ENCODE results near the gene RHPN2. TPM values are rescaled to one million over a fixed set of nuclear protein-coding genes. Genes with fewer than 3 reads are reported as not detected.
A peak's percentile ranks its signal among the peaks of the same experiment; 100 is the strongest.

The RHPN2 gene
- total and polyA plus RNA-seq, 2 donors from 2014 or later, result 13.5 to 50.3 TPM

- Histone ChIP-seq H3K9ac (ENCODE audit: low read length in 3 of 3) (no peak overlapping the region), H3K27ac (ENCODE audit: low read depth in 2 of 2, low read length in 2 of 2) (no peak overlapping the region), H3K4me3 (ENCODE audit: low read length in 3 of 3) (no peak overlapping the region), H3K9me3 (ENCODE audit: control insufficient read depth in 2 of 3, insufficient read depth in 1 of 3, low read length in 3 of 3) (no peaks in the 10 kb centered on the region), H3K27me3 (ENCODE audit: control insufficient read depth, insufficient read depth, low read length) (no peaks in the 10 kb centered on the region), H3K36me3 (ENCODE audit: control insufficient read depth in 2 of 3, insufficient read depth in 3 of 3, low read length in 3 of 3) (peaks cover 5 to 37% (median 21%) of the 10 kb centered on the region in 3 donors), H3K4me1 (ENCODE audit: control insufficient read depth in 2 of 3, insufficient read depth in 2 of 3, low read depth in 1 of 3, low read length in 3 of 3) (no peaks in the 10 kb centered on the region)
- FAIRE-seq, result no peak
- intact Hi-C loops (cut with DNase I), result no loop called here
- TF ChIP-seq CTCF (IDR thresholded peaks at IDR 0.05; ENCODE audit: borderline replicate concordance, extremely low read depth, insufficient read depth), result no peak
- DNase-seq, result no peak
These were observed 36.4 kb upstream of the RHPN2 start for GRCh38 chr19:33100894-33101644.

GRCh38 chr19:33098055-33098534 is 33.4 kb upstream of the RHPN2 start:
- H3K36me3 ChIP-seq (ENCODE audit: control insufficient read depth in 2 of 3, insufficient read depth in 3 of 3, low read length in 3 of 3), result peaks cover 5 to 45% (median 29%) of the 10 kb centered on the region in 3 donors

GRCh38 chr19:33096005-33096404 is 31.3 kb upstream of the RHPN2 start:
- H3K9ac ChIP-seq (ENCODE audit: low read length in 3 of 3), result no peak overlapping the region
- H3K27me3 ChIP-seq (ENCODE audit: control insufficient read depth, insufficient read depth, low read length), result no peaks in the 10 kb centered on the region
- H3K9me3 ChIP-seq (ENCODE audit: control insufficient read depth in 2 of 3, insufficient read depth in 1 of 3, low read length in 3 of 3), result no peaks in the 10 kb centered on the region
- no peak for TF ChIP-seq CTCF (IDR thresholded peaks at IDR 0.05; ENCODE audit: borderline replicate concordance, extremely low read depth, insufficient read depth)
- intact Hi-C loops (cut with DNase I), result no loop called here
- H3K4me1 ChIP-seq (ENCODE audit: control insufficient read depth in 2 of 3, insufficient read depth in 2 of 3, low read depth in 1 of 3, low read length in 3 of 3), result peaks cover 3 to 17% (median 12%) of the 10 kb centered on the region in 3 donors
- DNase-seq (no peak), FAIRE-seq (no peak)
- H3K4me3 ChIP-seq (ENCODE audit: low read length in 3 of 3), result no peak overlapping the region
- H3K36me3 ChIP-seq (ENCODE audit: control insufficient read depth in 2 of 3, insufficient read depth in 3 of 3, low read length in 3 of 3), result peaks cover 5 to 47% (median 21%) of the 10 kb centered on the region in 3 donors
- H3K27ac ChIP-seq (ENCODE audit: low read depth in 2 of 2, low read length in 2 of 2), result no peak overlapping the region

More at GRCh38 chr19:33098055-33098534, 33.4 kb upstream of the RHPN2 start:
- intact Hi-C loops (cut with DNase I), result no loop called here
- Histone ChIP-seq H3K27ac (ENCODE audit: low read depth in 2 of 2, low read length in 2 of 2) (no peak overlapping the region), H3K9ac (ENCODE audit: low read length in 3 of 3) (no peak overlapping the region), H3K4me1 (ENCODE audit: control insufficient read depth in 2 of 3, insufficient read depth in 2 of 3, low read depth in 1 of 3, low read length in 3 of 3) (peaks cover 3 to 17% (median 12%) of the 10 kb centered on the region in 3 donors), H3K9me3 (ENCODE audit: control insufficient read depth in 2 of 3, insufficient read depth in 1 of 3, low read length in 3 of 3) (no peaks in the 10 kb centered on the region), H3K27me3 (ENCODE audit: control insufficient read depth, insufficient read depth, low read length) (no peaks in the 10 kb centered on the region), H3K4me3 (ENCODE audit: low read length in 3 of 3) (no peak overlapping the region)
- no peak for TF ChIP-seq CTCF (IDR thresholded peaks at IDR 0.05; ENCODE audit: borderline replicate concordance, extremely low read depth, insufficient read depth)
- DNase-seq (peak in 1 of 5 donors; percentile 88), FAIRE-seq (no peak)
